HG03432 (cell line): ENCODE measurements around the gene NFASC.

ENCODE experiments used
- ATAC-seq: cut with Tn5 transposase; IDR thresholded peaks from one replicate; pipeline ENCODE4 v1.9.1; 2021; ENCODE audit warnings: mild to moderate bottlenecking, moderate library complexity; ENCODE audit not compliant: unreplicated experiment

NFASC gene

DNA sequence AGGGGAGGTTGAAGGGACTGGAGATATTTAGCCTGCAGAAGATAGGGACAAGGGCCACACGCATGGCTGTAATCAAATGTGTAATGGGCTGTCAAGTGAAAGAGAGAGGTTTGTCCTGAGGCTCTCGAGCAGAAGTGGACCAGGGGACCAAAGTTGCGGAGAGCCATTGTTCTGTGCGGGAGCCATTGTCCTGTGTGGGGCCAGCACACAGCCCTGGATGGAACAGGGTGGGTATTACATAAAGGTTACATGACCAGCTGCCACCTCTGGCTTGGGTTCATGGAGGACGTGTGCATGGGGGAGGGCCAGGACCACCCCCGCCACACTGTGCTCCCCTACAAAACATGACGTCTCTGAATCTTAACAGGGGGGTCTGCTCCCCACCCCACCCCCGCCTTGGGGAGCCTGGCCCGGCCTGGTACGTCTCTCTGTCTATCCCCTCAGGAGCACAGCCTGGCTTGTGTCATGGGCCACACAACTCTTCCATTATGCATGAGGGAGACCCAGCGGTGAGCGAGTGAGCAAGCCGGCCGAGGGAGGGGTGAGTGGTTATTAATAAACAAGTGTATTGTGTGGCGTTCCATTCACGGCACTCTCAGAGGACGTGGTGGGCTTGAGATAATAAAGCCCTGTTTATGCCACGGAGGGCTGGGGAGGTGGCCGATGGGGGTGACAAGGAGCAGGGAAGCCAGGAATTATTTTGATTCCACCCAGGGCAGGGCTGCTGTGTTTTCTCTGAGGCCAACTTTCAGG is at the start of gene NFASC:
Gene NFASC (plus strand): TSS at position 703 of the 753 bp plus-strand sequence. CDS start 73,454 bp downstream, outside the sequence.
- no peak for ATAC-seq

DNA sequence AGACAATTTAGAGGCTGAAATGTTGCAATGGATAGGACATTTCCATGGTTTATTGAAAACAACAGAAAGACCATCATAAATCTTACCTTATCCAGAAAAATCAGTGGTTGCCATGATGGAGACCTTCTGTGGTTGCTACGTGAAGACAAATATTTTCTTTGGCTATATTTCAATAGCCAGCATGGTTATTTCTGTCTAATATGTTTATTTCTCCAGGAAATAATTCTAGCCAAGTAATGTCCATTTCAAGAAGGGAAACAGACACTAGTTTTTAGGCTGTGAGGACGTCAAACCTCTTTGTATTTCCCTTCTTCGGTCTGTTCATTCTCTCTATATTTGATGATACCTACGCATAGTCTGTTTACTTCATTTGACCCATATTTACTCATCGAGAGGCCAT is 49.2 kb upstream of the NFASC start:
- ATAC-seq, result no peak

DNA sequence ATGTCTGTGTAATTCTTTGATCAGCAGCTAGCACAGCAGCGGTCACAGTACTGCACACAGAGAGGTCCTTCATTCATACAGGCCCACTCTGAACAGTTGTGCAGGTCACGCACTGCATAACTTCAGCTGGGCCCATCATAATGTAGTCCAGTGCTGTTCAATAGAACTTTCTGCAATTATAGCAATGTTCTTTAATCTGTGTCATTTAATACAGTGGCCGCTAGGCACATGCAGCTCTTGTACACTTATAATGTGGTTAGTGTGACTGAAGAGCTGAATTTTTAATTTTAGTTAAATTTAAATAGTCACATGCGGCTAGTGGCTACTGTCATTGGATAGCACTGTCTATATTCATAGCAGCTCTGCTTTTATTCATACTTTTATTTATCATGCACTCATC is 48.7 kb upstream of the NFASC start:
- ATAC-seq, result no peak

DNA sequence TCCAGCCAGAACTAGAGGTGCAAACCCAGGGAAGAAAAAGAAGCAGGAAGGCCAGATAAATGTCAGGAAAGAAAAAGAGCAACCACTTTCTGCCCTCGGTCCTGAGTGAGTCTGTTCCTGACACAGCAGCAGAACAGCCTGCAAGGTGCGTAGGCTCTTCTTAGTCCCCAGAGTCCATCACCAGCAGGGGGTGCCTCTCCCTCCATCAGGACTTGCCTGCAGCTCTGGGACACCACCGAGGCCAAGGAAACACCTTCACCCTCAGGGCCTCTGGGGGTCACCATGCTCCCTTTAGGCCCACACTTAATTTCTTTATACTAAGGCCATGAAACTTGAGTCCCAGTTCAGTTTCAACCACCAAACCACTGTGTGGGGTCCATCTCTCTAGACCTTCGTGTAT is 43.7 kb upstream of the NFASC start:
- ATAC-seq, result no peak

- ATAC-seq, result no peak
Measured at GRCh38 chr1:204828352-204828850, 42.3 kb upstream of the NFASC start.

GRCh38 chr1:204829133-204829825 is 41.4 kb upstream of the NFASC start:
- no peak for ATAC-seq

DNA sequence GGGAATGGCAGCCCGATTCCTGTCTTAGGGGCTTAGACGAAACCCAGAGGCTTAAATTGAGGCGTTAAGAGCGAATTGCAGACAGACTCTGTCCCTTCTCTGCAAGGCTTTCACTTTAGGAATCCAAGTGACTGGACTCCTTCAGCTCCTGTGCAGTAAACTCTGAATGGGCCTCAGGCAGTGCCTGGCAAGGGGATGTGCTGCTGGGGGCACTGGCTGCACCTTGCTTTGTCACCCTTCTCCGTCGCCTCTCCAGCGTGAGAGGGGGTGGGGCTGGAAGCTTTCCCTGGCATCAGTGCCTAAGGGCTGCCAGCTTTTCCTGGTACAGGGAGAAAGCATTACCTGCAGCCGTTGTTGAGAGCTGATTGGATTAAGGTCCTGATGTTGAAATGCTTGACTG is 39.9 kb upstream of the NFASC start:
- ATAC-seq, result no peak

GRCh38 chr1:204831186-204831585 is 39.5 kb upstream of the NFASC start:
- ATAC-seq, result no peak

GRCh38 chr1:204834336-204834735 is 36.3 kb upstream of the NFASC start:
- ATAC-seq, result no peak

DNA sequence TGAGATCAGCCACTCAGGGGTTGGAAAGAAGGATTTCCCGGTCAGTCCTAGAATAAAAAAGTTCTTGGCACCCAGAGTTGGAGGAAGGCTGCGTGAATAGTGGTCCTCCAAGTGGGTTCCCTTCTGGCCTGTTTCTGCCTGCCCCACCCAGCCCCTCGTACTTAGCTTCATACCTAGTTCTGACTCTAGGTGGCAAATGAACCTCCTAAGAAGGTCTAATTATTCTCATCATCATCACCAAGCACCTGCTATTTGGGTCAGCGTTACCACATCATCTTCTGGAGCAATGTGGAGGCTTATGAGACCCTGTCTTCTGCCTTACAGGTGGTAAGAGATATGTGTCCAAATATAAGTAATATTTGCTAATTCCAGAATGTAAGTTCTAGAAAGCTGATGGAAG is 35.9 kb upstream of the NFASC start:
- ATAC-seq, result no peak

GRCh38 chr1:204835737-204836136 is 34.9 kb upstream of the NFASC start:
- no peak for ATAC-seq

GRCh38 chr1:204836856-204837255 is 33.8 kb upstream of the NFASC start:
- no peak for ATAC-seq

DNA sequence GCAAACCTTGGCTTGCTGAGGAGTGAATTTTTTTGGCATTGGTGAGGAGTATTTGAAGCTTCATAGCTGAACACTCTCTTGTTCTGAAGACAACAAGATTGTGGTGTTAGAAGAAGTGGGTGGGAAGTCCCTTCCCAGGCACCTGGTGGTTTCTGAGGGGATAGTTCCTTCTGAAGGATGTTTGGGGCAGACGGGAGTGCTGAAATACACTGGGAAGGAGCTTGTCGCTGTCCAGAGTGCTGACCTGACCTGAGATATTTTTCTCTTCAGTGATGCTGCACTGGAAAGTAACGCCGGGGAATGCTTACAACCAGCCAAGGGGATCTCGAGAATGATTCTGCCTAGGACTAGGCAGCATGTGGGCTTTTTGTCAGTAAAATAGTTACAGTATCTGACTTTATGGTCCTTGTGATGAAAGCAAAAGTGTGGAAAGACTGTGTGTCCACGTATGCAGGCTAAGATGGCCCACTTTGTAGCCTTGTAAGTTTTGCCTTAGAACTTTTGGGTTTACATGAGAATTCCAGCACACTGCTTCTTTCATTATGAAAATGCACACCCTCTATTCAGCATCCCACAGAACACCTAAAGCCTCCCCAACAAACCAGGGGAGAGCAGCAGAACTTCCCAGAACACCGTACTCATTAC is 33.1 kb upstream of the NFASC start:
- no peak for ATAC-seq

DNA sequence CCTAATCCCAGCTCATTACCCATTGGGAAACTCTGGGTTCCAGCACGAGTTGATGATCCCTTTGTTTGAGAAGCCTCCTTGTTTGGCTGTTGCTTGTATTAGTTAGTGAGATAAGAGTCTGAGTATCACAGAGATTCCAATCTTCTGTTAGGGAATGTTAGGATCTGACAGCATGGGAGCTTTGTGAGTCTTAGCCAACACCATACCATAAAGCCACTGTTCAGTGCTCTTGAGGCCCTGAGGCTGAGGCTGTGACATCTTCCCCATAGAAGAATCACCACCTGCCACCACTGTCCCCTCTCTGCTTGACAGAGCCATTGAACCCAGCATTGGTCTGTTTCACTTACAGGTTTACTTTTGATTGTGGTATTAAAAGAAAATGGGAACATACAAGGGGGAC is 29.3 kb upstream of the NFASC start:
- ATAC-seq, result no peak

DNA sequence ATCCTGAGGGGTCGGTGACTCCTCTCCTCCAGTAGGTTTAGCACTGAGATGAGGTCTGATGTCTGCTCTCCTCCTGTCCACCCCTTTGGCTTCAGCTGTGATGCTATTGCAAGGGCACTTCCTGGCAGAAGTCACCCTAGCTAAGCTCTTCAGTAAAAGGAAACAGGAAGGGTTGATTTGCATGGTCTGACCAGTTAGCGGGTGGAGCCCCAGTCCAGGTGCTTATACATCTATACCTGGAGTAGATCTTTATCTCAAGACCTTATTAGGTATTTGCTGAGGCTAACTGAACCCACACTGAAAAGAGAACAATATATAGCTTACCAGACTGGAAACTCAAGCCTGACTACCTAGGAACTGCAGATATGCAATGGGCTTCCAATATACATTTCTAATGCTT is 28.9 kb upstream of the NFASC start:
- no peak for ATAC-seq

DNA sequence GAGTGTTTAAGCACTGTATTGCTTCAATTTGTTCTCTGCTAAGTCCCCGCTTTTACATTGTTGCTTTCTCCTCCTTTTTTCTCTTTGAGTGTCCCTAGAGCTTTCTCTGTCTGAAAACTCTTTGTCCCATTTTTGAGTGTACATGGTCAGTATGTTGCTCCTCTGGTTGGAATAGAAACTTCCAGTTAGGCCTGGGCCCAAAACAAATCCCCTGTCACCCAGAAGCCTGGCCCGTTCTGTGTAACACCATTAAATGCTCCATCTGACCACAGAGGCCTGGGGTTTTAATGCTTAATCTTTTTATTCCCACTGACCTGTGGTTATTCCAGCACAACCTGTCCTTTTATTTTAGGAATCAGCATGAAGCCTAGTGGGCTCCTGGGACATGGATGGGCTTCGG is 28.3 kb upstream of the NFASC start:
- ATAC-seq, result no peak

GRCh38 chr1:204842892-204843291 is 27.8 kb upstream of the NFASC start:
- no peak for ATAC-seq

DNA sequence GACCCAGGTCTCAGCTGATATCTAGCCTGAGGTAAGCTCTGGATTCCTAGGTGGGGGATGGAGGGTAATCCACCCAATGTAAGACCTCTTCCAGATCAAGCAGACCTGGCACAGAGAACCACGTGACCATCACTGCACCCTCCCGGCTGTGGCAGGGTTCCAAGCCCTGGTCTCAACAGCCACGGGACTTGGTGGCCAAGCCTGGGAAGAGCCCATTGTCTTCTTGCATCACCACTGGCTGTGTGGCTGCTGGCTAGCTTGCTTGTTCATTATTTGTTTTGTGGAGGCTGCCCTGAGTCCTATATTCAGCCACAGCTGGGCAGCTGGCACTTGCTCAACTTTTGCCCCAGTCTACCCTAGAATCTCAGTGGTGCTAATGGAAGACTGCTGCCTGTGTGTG is 24.1 kb upstream of the NFASC start:
- ATAC-seq, result no peak

GRCh38 chr1:204848579-204848978 is 22.1 kb upstream of the NFASC start:
- ATAC-seq, result no peak

GRCh38 chr1:204852854-204853253 is 17.8 kb upstream of the NFASC start:
- no peak for ATAC-seq

DNA sequence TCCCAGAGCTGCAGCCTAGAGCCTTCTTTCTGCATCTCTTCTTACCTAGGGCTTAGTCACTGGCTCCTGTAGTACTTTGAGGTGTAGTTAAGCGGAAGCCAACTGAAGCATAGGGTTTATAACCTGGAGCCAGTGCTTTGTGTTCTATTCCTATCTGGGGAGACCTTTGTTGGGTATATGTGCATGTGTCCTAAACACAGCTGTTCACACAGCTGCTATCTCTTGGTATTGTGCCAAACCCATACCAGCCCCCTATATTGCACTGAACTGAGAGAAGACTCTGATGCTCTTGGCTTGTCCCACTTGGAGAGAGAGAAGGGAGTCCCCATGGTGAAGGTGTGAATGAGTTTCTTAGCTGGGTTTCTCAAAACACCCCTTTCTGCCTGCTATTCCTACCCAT is 17.2 kb upstream of the NFASC start:
- ATAC-seq, result no peak

DNA sequence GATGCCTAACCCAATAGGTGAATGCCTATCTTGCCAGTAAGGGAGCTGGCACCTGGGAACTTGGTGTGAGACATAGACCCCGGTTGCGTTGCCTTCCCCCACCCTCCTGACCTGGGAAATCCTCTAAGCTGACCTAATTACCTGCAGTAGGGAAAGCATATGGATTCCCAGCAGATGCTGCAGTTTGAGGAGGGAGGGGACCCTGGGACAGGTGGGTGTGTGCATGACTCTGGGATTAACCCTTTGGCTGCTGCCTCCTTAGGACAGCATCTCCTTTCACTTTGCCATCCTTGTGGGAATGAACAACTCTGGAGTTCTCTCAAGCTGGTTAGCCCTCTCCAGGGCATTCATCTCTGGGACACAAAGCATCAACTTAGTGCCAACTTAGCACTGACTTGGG is 16.4 kb upstream of the NFASC start:
- ATAC-seq, result no peak
